ENCODE data around the gene OSBP2.

The OSBP2 gene

GRCh38 chr22:30833322-30833721 is 138.6 kb downstream of the OSBP2 start:
- Histone ChIP-seq H3K9me3 (ENCODE audit: control insufficient read depth, low read length) (no peaks in the 10 kb centered on the region), H3K23ac (ENCODE audit: low read length in 2 of 2) (no peak overlapping the region), H2AK5ac (ENCODE audit: low read length, severe bottlenecking) (no peak overlapping the region), H3K4me3 (ENCODE audit: insufficient read depth in 1 of 2, low read depth in 1 of 2, low read length in 2 of 2) (no peak overlapping the region), H2BK5ac (ENCODE audit: low read depth, low read length, poor library complexity, severe bottlenecking) (no peak overlapping the region), H3K18ac (ENCODE audit: low read depth in 1 of 2, low read length in 2 of 2) (no peak overlapping the region), H4K91ac (ENCODE audit: low read length) (no peak overlapping the region), H2BK12ac (ENCODE audit: low read length in 2 of 2) (no peak overlapping the region), H2AFZ (ENCODE audit: low read depth, low read length) (no peak overlapping the region), H3K27me3 (ENCODE audit: control insufficient read depth in 1 of 2, insufficient read depth in 1 of 2, low read length in 2 of 2) (peaks cover 0 to 28% of the 10 kb centered on the region in 2 experiments), H3K4ac (ENCODE audit: low read depth in 1 of 2, low read length in 2 of 2) (no peak overlapping the region), H3K27ac (ENCODE audit: low read length, poor library complexity, severe bottlenecking) (no peak overlapping the region), H2BK120ac (ENCODE audit: low read depth, low read length) (no peak overlapping the region), H3K79me1 (replicated peaks; ENCODE audit: low read length, poor library complexity, severe bottlenecking) (no peaks in the 10 kb centered on the region), H3K14ac (ENCODE audit: low read length in 2 of 2) (no peak overlapping the region), H3K36me3 (ENCODE audit: control insufficient read depth in 1 of 2, insufficient read depth in 2 of 2, low read depth in 1 of 2, low read length in 2 of 2) (no peaks in the 10 kb centered on the region), H4K8ac (ENCODE audit: low read length) (no peak overlapping the region), H3K4me2 (ENCODE audit: low read length, poor library complexity, severe bottlenecking) (no peak overlapping the region), H2BK15ac (ENCODE audit: low read depth, poor library complexity, severe bottlenecking) (no peak overlapping the region), H3K4me1 (ENCODE audit: control insufficient read depth, insufficient read depth, low read depth, low read length) (peaks cover 1% of the 10 kb centered on the region), H3K9ac (ENCODE audit: low read length) (no peak overlapping the region)
- WGBS: 89% methylated on average over 2 of the region's 2 CpGs
- no peak for DNase-seq

- H3K23ac ChIP-seq (ENCODE audit: low read length in 2 of 2): no peak overlapping the region
- no peak overlapping the region for H2BK120ac ChIP-seq (ENCODE audit: low read depth, low read length)
- no peak overlapping the region for H4K91ac ChIP-seq (ENCODE audit: low read length)
- H3K4me1 ChIP-seq (ENCODE audit: control insufficient read depth, insufficient read depth, low read depth, low read length): no peaks in the 10 kb centered on the region
- H2BK5ac ChIP-seq (ENCODE audit: low read depth, low read length, poor library complexity, severe bottlenecking): no peak overlapping the region
- no peak overlapping the region for H2AFZ ChIP-seq (ENCODE audit: low read depth, low read length)
- no peak overlapping the region for H3K27ac ChIP-seq (ENCODE audit: low read length, poor library complexity, severe bottlenecking)
- no peak overlapping the region for H2BK12ac ChIP-seq (ENCODE audit: low read length in 2 of 2)
- H3K18ac ChIP-seq (ENCODE audit: low read depth in 1 of 2, low read length in 2 of 2): no peak overlapping the region
- H3K4me2 ChIP-seq (ENCODE audit: low read length, poor library complexity, severe bottlenecking): no peak overlapping the region
- H3K27me3 ChIP-seq (ENCODE audit: control insufficient read depth in 1 of 2, insufficient read depth in 1 of 2, low read length in 2 of 2): peaks cover 0 to 18% of the 10 kb centered on the region in 2 experiments
- no peak overlapping the region for H3K4ac ChIP-seq (ENCODE audit: low read depth in 1 of 2, low read length in 2 of 2)
- H2BK15ac ChIP-seq (ENCODE audit: low read depth, poor library complexity, severe bottlenecking): no peak overlapping the region
- no peak overlapping the region for H3K4me3 ChIP-seq (ENCODE audit: insufficient read depth in 1 of 2, low read depth in 1 of 2, low read length in 2 of 2)
- H3K14ac ChIP-seq (ENCODE audit: low read length in 2 of 2): no peak overlapping the region
- no peaks in the 10 kb centered on the region for H3K36me3 ChIP-seq (ENCODE audit: control insufficient read depth in 1 of 2, insufficient read depth in 2 of 2, low read depth in 1 of 2, low read length in 2 of 2)
- WGBS: 55% methylated on average over 6 of the region's 6 CpGs
- H4K8ac ChIP-seq (ENCODE audit: low read length): no peak overlapping the region
- no peak overlapping the region for H2AK5ac ChIP-seq (ENCODE audit: low read length, severe bottlenecking)
- H3K9me3 ChIP-seq (ENCODE audit: control insufficient read depth, low read length): no peaks in the 10 kb centered on the region
- H3K79me1 ChIP-seq (replicated peaks; ENCODE audit: low read length, poor library complexity, severe bottlenecking): no peaks in the 10 kb centered on the region
- no peak for DNase-seq
- H3K9ac ChIP-seq (ENCODE audit: low read length): no peak overlapping the region
Observed at GRCh38 chr22:30837531-30837930, 142.9 kb downstream of the OSBP2 start.

GRCh38 chr22:30838111-30838510 is 143.4 kb downstream of the OSBP2 start:
- WGBS: 80% methylated on average over 3 of the region's 3 CpGs
- peaks cover 0 to 14% of the 10 kb centered on the region in 2 experiments for H3K27me3 ChIP-seq (ENCODE audit: control insufficient read depth in 1 of 2, insufficient read depth in 1 of 2, low read length in 2 of 2)
- H2BK12ac ChIP-seq (ENCODE audit: low read length in 2 of 2): no peak overlapping the region
- no peak overlapping the region for H3K23ac ChIP-seq (ENCODE audit: low read length in 2 of 2)
- no peak overlapping the region for H3K18ac ChIP-seq (ENCODE audit: low read depth in 1 of 2, low read length in 2 of 2)
- H3K4me1 ChIP-seq (ENCODE audit: control insufficient read depth, insufficient read depth, low read depth, low read length): no peaks in the 10 kb centered on the region
- H2AFZ ChIP-seq (ENCODE audit: low read depth, low read length): no peak overlapping the region
- H3K36me3 ChIP-seq (ENCODE audit: control insufficient read depth in 1 of 2, insufficient read depth in 2 of 2, low read depth in 1 of 2, low read length in 2 of 2): no peaks in the 10 kb centered on the region
- no peak overlapping the region for H4K8ac ChIP-seq (ENCODE audit: low read length)
- no peak overlapping the region for H2BK120ac ChIP-seq (ENCODE audit: low read depth, low read length)
- no peaks in the 10 kb centered on the region for H3K79me1 ChIP-seq (replicated peaks; ENCODE audit: low read length, poor library complexity, severe bottlenecking)
- no peak overlapping the region for H2BK15ac ChIP-seq (ENCODE audit: low read depth, poor library complexity, severe bottlenecking)
- H3K4ac ChIP-seq (ENCODE audit: low read depth in 1 of 2, low read length in 2 of 2): no peak overlapping the region
- no peak overlapping the region for H2BK5ac ChIP-seq (ENCODE audit: low read depth, low read length, poor library complexity, severe bottlenecking)
- no peak overlapping the region for H3K9ac ChIP-seq (ENCODE audit: low read length)
- no peaks in the 10 kb centered on the region for H3K9me3 ChIP-seq (ENCODE audit: control insufficient read depth, low read length)
- no peak overlapping the region for H3K4me2 ChIP-seq (ENCODE audit: low read length, poor library complexity, severe bottlenecking)
- no peak overlapping the region for H3K14ac ChIP-seq (ENCODE audit: low read length in 2 of 2)
- H4K91ac ChIP-seq (ENCODE audit: low read length): no peak overlapping the region
- H3K4me3 ChIP-seq (ENCODE audit: insufficient read depth in 1 of 2, low read depth in 1 of 2, low read length in 2 of 2): no peak overlapping the region
- DNase-seq: peak; percentile 0
- H2AK5ac ChIP-seq (ENCODE audit: low read length, severe bottlenecking): no peak overlapping the region
- no peak overlapping the region for H3K27ac ChIP-seq (ENCODE audit: low read length, poor library complexity, severe bottlenecking)

GRCh38 chr22:30841273-30841672 is 146.6 kb downstream of the OSBP2 start:
- Histone ChIP-seq H2BK5ac (ENCODE audit: low read depth, low read length, poor library complexity, severe bottlenecking) (no peak overlapping the region), H2AK5ac (ENCODE audit: low read length, severe bottlenecking) (no peak overlapping the region), H3K27ac (ENCODE audit: low read length, poor library complexity, severe bottlenecking) (no peak overlapping the region), H3K9ac (ENCODE audit: low read length) (no peak overlapping the region), H3K79me1 (replicated peaks; ENCODE audit: low read length, poor library complexity, severe bottlenecking) (no peaks in the 10 kb centered on the region), H3K18ac (ENCODE audit: low read depth in 1 of 2, low read length in 2 of 2) (no peak overlapping the region), H3K4me2 (ENCODE audit: low read length, poor library complexity, severe bottlenecking) (no peak overlapping the region), H3K23ac (ENCODE audit: low read length in 2 of 2) (no peak overlapping the region), H2BK12ac (ENCODE audit: low read length in 2 of 2) (no peak overlapping the region), H2BK15ac (ENCODE audit: low read depth, poor library complexity, severe bottlenecking) (no peak overlapping the region), H3K27me3 (ENCODE audit: control insufficient read depth in 1 of 2, insufficient read depth in 1 of 2, low read length in 2 of 2) (peaks cover 0 to 10% of the 10 kb centered on the region in 2 experiments), H3K4ac (ENCODE audit: low read depth in 1 of 2, low read length in 2 of 2) (no peak overlapping the region), H2BK120ac (ENCODE audit: low read depth, low read length) (no peak overlapping the region), H4K8ac (ENCODE audit: low read length) (no peak overlapping the region), H4K91ac (ENCODE audit: low read length) (no peak overlapping the region), H3K9me3 (ENCODE audit: control insufficient read depth, low read length) (no peaks in the 10 kb centered on the region), H3K36me3 (ENCODE audit: control insufficient read depth in 1 of 2, insufficient read depth in 2 of 2, low read depth in 1 of 2, low read length in 2 of 2) (no peaks in the 10 kb centered on the region), H2AFZ (ENCODE audit: low read depth, low read length) (no peak overlapping the region), H3K4me1 (ENCODE audit: control insufficient read depth, insufficient read depth, low read depth, low read length) (no peaks in the 10 kb centered on the region), H3K4me3 (ENCODE audit: insufficient read depth in 1 of 2, low read depth in 1 of 2, low read length in 2 of 2) (no peak overlapping the region), H3K14ac (ENCODE audit: low read length in 2 of 2) (no peak overlapping the region)
- 80% methylated on average over 4 of the region's 5 CpGs for WGBS
- DNase-seq: no peak
